ENCODE data around the gene P3H4.

The P3H4 gene

GRCh38 chr17:41821776-41822175 lies 10.0 kb upstream of the P3H4 start:
- DNase-seq (ENCODE audit: low read depth), result no peak

GRCh38 chr17:41818024-41818423 lies 6.3 kb upstream of the P3H4 start:
- DNase-seq (ENCODE audit: low read depth), result no peak

DNA sequence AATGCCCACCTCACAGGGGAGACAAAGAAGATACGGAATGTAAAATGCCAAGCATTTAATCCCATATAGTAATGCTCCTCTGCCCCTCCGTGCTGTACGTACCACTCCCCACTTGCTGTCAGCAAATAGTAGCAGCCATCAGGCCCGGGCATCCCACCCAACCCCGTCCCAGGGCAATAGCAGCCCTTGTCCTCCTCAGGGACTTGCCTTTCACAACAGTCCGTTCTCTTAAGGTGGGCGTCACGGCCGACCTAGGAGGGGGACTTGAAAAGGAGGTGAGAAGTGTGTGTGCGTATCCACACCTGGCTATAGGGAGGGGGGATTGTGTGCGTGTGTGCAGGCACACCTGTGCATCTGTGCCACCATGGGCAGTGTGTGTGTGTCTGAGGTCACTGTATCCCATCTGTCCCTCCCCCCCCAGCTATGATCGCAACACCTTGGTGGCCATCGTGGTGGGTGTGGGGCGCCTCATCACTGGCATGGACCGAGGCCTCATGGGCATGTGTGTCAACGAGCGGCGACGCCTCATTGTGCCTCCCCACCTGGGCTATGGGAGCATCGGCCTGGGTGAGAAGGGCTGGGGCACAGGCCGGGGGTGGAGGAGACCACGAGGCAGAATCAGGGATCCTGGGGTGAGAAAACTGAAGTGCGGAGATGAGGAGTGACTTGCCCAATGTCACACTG lies 5.0 kb upstream of the P3H4 start:
- no peak for DNase-seq (ENCODE audit: low read depth)

DNA sequence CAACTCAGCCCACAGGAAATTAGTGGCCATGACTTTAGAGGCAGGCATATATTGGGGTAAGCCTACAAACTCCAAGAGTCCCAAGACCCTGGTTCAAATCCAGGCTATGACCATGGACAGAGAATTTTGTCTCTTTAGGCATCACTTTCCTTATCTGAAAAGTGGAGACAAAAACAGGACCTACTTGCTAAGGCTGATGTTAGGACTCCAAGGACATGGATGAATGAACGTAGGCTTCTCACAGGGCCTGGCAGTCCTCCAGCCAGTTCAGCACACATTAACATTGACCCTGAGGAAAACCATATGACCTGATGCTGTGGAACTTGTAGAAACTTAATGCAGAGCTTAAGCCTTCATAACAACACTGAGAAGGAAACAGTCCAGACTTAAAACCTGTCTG lies 2.4 kb upstream of the P3H4 start:
- no peak for DNase-seq (ENCODE audit: low read depth)

- no peak for DNase-seq (ENCODE audit: low read depth)
Observed at GRCh38 chr17:41813699-41814124, 2.0 kb upstream of the P3H4 start.

DNA sequence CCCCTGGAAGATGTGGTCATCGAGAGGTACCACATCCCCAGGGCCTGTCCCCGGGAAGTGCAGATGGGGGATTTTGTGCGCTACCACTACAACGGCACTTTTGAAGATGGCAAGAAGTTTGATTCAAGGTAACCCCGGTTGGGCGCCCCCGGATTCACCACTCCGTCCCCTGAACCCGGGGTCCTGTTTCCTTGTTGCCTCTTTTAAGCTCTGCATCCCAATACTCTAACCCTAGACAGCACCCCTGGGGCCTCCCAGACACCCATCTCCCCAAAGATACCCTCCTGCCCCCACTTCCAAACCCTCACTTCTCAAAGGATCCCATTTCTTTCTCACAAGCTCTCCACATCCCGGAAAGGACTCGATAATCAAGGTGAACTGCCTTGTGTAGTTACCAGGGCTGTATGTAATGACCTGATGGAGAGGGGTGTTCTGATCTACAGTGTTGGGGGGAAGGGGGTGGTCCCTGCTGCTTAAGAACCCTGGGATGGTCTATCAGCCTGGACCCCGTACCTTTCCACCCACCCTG lies 1.5 kb upstream of the P3H4 start:
- no peak for DNase-seq (ENCODE audit: low read depth)

DNA sequence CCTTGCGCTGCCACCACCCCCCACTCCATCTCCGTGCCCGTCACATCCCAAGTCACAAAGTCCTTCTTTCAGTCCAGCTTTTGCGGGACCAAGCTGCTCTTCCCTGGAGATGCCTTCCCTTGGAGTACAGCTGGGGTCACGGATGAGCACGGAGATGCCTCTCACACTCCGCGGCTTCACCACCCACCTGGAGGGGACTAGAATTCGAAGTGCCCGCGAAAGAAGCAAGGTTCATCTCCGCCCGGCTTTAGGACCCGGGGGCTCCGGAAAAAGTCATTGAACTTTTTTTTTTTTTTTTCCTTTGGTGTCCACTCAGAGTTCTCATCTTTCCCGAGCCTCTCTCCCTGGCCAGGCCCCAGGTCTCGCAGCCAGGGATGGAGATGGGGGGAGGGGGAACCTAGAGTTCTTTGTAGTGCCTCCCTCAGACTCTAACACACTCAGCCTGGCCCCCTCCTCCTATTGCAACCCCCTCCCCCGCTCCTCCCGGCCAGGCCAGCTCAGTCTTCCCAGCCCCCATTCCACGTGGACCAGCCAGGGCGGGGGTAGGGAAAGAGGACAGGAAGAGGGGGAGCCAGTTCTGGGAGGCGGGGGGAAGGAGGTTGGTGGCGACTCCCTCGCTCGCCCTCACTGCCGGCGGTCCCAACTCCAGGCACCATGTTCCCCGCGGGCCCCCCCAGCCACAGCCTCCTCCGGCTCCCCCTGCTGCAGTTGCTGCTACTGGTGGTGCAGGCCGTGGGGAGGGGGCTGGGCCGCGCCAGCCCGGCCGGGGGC lies 817 bp upstream of the P3H4 start, which contains the start of gene FKBP10:
TSS of gene FKBP10 (plus strand) at position 624 of the 771 bp plus-strand sequence. CDS start at position 655, 31 bp downstream.
- DNase-seq (ENCODE audit: low read depth), result peak; percentile 70

GRCh38 chr17:41810659-41811548 lies 845 bp downstream of the P3H4 start:
- DNase-seq (ENCODE audit: low read depth), result no peak

DNA sequence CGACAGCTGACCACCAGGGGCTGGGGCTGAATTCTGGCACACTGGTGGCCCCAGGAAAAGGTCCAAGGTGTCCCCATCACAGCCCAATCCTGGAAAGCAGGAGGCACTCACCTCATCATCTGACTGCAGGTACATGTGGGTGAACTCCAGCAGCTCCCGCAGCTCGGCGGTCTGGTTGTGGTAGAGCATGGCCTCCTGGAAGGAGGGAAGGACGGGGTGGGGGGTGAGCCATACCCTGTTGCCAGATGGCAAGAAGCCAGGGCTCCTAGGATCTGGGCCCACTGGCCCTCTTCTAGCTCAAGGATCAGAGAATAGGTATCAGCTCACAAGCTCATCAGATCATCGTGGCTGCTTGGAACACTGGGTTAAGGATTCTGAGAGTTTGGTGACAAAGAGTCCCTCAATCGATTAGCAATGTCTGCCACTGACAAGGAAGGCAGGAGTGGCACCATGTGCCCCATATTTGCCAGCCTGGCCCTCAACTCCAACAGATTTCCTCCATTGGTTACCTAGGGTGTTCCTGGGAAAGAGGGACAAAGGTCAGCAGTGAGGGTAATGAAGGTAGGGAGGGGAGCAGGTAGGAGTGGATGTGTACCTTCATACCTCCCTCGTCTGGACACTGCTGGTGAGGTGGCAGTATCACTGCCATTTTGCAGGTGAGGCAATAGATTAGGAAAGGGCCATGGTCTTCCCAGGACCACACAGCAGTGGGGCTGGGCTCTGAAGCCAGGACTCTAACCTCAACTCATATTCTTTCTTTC lies 4.9 kb downstream of the P3H4 start:
- DNase-seq (ENCODE audit: low read depth), result no peak

- no peak for DNase-seq (ENCODE audit: low read depth)
Observed at GRCh38 chr17:41803049-41804020, 8.4 kb downstream of the P3H4 start.

DNA sequence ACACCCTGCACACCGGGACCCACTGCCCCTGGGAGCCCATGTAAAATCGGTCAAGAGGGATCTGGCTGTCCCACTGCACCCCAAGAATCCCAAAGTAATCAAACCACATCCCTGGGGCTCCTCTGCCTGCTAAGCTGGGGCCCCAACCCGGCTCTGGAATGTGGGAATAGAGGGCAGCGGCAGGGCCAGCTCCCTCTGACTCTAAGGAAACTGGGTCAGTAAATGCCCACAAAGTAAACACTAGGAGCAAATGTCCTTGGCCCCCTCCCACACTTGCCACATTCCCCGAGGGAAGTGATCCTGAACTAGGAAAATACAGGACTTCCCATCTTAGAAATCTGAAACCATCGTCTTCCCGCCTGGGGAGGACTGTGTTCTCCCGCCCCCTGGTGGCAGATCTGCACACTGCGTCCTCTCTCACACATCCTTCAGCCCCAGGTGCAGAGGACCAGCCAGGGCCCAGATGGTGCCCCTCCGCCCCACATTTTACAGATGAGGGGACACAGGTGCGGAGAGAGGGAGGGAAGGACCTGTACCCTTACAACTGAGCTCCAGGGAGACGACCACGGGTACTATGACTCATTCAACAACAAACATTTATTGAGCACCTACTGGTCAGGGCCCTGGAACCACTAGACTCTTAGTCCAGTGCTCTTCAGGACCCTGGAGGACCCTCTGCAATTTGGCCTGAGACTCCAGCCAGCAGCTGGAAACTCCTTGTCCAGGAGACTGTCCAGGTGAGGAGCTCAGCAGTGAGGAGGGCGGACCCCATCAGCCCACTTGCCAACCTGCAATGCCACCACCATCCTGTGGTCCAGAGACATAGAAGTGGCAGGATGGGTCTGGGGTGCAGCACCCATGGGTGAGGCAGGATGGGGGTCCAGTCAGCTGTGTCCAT lies 10.1 kb downstream of the P3H4 start:
- DNase-seq (ENCODE audit: low read depth), result no peak

- no peak for DNase-seq (ENCODE audit: low read depth)
Observed at GRCh38 chr17:41800601-41801373, 11.0 kb downstream of the P3H4 start.

DNA sequence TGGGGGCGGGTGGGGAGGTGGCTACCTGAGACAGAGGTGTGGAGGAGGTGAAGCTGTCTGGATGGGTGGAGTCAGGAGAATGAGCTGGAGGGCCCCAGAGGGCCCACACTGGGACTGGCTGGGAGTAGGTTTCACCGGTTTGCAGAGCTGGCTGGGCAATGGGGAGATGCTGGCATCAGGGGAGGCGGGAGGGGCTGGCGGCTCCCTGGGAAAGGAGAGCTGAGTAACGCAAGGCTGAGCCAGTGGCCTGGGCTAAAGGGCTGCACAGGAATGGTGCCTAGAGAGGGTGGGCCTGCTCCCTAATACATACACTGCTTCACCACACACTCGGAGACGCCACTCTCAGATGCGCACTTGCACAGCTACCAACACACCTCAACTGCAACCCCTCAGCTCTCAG lies 12.4 kb downstream of the P3H4 start:
- DNase-seq (ENCODE audit: low read depth), result no peak

GRCh38 chr17:41797377-41797776 lies 14.4 kb downstream of the P3H4 start:
- DNase-seq (ENCODE audit: low read depth), result no peak

GRCh38 chr17:41796121-41796895 lies 15.4 kb downstream of the P3H4 start:
- DNase-seq (ENCODE audit: low read depth), result no peak

DNA sequence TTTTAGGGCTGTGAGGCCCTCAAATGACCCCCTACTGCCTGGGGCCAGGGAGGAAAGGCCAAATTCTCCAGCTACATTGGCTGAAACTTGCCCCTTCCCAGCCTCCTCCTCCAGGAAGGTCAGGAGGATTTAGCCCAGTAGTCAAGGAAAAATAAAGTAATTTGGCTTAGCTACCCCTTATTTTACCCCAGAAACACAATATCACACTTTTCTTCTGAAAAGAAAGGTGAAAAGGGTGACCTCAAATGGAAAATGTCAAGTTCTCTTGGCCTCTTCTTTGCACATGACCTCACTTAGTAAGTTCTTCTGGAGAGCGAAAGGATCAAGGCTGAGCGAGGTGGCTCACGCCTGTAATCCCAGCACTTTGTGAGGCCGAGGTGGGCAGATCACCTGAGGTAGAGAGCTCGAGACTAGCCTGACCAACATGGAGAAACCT lies 17.2 kb downstream of the P3H4 start:
- no peak for DNase-seq (ENCODE audit: low read depth)

- no peak for DNase-seq (ENCODE audit: low read depth)
Observed at GRCh38 chr17:41793784-41794539, 17.8 kb downstream of the P3H4 start.
